NCI-H2227 treated with DMSO at 0.1 percent for 48 hours (cell line): ENCODE measurements around the gene DGKI.
A peak's percentile ranks its signal among the peaks of the same experiment; 100 is the strongest.

Experiments
- DNase-seq: peaks from one replicate; lab custom pipeline; 2025; lab: John Stamatoyannopoulos, UW

DGKI gene

DNA sequence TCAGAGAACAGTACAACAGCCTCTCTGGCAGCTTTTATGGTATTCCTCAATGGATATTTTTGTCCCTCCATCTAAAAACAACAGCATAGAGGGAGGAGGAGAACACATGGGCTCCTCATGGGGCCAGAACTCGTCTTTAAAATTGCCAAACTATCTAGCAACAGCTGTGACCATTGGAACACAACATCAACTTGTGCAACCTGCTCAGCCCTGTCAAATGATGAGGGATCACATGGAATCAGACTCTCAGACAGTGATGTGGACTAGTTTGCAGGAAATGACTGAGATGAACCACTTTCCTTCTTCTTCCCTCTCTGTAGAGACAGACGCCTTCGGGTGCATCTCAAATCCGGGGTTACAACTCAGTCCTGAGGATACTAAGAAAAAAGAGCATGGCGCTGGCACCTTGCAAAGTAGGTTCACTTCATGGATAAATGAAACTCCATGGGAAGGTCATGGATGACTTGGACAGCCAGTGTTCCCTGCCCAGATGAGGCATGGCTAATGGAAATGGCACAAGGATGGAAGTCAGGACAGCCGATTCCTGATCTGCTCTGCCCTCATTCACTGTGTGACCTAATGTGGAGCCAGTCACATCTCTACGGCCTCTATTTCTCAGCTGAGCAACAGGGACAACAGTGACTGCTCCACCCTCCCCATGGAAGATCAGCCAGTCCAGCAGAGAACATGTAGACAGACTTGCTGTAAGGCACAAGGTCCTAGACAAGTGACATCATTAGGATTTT is 24.6 kb upstream of the DGKI start:
- DNase-seq, result no peak

DNA sequence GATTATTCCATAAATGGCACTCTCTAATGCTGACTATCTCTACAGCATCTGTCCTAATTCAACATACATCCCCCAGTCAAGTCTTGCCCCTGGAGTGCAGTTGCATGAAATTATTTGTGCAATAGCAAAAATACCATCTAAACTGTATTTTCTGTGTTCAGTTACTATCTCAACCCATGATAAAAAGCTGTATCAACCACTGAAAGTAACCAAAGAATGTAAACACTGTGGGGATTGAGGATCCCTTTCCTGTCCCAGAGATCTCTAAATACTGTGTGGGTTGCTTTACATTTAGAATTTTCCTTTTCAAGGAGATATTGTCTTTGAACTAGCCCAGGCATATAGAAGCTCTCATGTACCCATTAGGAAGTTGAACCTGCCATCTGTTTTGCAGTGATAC is 23.9 kb upstream of the DGKI start:
- no peak for DNase-seq

DNA sequence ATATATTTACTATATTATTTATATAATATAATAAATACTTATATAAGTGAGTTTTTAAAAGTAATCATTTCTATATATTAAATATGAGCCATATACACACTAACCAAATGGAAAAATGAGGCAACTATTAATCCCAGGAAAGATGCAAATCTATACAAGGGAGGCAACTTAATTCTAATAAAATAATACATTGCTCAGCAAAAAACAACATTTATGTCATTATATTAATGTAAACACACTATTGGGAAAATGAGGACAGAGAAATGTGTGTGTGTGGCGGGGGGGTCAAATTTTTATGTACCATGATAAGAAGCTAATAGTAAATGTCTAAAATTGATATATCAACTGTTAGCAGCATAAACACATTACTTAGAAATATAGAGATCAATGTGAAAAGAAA is 23.3 kb upstream of the DGKI start:
- no peak for DNase-seq

DNA sequence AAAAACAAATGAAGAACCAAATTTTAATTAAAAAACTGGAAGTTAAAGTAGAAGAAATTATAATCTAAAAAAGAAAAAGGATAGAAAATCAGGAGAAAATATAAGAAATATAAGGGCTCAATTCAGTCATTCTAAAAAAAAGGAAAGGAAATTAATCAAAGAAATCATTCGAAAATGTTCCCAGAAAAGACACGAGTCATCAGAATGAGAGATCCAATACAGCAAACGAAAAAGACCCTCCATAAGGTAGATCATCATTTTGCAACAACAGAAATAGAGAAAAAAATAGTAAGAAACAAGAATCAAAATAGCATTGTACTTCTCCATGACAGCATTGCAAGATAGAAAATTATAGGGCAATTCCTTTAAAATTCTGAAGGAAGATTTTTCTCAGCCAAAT is 22.5 kb upstream of the DGKI start:
- DNase-seq, result no peak

DNA sequence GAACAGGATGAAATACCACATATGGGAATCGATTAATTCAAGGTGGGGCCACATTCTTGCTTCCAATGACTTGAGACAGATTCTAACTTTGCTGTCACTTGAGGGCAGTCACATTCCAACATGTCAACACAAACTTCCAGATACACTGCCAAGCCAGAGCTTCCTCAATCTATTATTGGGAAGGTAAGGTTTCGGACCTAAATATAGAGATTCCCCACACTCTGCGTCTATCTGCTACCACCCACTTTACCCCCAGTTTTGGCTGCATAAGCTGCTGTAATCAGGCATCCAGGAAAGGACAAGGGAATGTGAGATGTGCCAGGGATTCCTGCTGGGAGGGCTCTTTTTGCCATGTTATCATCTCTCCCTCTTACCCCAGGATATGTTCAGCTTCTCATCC is 20.5 kb upstream of the DGKI start:
- no peak for DNase-seq

DNA sequence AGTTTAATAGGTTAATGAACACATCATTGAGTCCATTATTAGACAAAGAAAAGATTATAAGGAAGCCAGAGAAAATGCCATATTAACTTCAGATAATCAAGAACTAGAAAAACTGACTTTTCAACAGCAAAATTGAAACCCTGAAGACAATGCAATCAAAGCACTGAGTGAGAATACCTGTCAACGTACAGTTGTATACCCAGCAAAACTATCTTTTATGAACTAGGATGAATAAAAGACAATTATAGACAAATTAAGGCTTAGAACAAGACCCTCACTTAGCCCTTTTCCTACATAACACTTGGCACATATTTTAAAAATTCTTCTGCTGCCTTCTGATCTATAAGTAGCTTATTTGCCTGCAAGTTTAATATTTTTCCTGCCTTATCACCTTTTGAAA is 19.0 kb upstream of the DGKI start:
- no peak for DNase-seq

DNA sequence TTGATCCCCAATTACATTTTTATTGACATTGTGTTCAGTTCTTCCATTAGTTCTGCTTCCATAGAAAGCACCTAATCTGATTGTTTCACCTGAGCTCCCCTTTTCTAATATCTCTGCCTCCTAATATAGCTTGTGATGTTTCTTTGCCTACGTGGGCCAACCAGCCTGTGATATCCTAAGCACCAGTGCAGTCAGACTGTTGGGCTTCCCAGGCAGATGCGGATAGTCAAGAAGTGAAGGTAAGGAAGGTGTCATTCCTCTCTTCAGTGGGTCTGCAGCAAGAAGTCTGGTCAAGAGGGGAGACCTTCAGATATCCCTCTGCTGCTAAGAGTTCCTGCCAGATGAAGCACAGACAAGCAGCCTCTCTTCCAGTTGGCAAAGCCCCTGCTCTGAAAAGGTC is 16.2 kb upstream of the DGKI start:
- no peak for DNase-seq

DNA sequence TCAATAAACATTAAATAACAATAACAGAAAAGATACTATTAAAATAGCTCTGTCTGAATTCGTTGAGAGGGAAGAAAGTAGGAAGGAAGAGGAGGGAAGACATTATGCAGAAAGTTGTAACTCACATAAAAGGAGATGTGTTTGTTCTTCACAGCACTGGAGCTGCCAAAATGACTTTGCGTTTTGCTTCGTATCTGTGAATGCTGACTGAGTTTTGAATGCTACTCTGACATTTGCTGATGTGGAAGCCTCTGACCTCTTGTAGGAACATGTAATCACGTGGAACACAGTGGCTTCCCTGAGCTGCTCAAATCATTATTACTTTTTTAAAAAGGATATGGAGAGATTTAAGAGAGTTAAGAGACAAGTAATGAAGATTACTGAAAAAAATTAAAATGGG is 15.6 kb upstream of the DGKI start:
- DNase-seq, result no peak

DNA sequence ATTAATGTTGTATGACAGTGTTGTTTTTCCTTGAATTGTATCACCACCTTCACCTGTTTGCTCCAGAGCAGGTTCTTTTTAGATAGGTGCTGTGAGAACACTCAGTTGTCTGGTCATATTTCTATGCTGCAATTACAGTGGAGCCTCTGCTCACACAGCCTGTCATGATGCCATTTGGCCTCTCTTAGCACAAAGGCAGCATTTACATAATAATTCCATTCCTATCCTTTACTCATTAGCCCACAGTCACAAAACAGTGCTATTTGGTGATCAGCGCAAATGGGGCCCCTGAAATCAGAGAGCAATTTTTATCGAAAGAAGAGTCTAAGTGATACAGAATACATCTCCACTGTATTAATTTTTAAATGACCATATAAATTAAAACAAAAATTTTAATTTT is 13.8 kb upstream of the DGKI start:
- DNase-seq, result no peak

DNA sequence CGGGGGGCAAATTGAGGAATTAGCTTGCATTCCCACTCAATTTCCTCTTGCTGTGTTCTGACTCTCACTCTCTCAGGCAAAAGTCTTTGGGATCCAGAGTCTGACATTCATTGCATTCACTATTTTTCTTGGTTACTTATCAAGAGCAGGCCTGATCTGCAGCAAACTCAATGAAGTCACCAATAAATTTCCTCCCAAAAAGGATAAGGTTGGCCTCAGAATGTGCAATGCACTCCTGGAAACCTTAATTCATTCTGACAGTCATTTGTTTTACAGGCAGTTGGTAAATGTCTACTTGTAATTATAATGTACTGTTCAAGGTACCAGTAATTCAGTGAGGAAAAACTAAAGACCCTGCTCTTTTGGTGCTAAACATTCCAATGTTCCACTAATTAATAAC is 6.3 kb upstream of the DGKI start:
- no peak for DNase-seq

DNA sequence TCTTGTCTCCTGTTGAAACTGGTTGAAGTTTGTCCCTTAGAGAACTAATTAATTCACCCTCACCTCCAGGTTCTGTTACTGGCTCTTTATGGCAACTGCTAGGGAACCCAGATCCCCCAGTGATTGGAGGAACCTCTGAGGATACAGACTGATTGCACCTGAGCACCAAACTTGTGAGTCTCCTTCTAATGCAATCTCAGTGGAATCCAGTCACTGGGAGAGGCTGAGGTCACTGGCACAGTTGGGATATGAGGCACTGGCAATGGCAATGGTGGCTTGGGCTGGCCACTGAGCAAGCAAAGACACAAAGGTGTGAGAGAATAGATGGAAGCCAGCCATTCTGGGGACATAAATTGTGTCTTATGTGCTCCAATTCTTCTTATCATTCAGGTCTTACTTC is 5.3 kb upstream of the DGKI start:
- no peak for DNase-seq

DNA sequence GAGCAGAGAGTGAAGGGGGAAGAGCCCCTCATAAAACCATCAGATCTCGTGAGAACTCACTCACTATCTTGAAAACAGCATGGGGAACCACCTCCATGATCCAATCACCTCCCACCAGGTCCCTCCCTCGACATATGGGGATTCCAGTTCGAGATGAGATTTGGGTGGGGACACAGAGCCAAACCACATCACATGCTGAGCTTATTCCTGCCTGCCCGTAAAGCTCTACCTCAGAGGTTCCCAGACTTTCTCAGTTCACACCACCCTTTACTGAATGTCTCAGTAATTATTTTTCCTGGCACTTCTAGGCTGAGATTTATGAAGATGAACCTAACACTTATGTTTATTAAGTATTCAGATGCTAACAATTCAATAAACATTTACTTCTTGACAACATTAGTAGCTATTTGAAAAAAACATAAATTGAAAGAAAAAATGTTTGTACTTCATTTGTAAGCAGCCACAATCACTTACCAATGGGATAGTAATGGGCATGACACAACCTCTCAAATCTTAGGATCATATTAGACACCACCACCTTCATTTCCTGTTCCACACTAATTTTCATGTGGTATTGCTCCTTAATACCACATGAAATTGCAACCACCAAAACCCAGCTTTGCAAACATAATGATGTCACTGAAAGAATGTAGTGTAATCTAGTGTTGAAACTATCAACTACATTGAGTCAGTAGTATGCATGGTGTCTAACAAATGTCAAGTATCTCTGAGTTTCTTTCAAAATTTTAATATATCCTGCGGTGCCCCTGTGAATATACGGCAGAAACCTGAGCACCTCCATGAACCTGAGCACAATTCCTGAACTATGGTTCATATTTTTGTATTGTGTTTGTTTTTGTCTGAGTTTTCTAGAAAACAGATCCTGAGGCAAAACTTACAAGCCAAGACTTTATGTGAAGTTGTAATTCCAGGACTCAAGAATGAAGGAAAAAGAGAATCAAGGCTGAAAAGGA is 4.5 kb upstream of the DGKI start:
- DNase-seq, result no peak

DNA sequence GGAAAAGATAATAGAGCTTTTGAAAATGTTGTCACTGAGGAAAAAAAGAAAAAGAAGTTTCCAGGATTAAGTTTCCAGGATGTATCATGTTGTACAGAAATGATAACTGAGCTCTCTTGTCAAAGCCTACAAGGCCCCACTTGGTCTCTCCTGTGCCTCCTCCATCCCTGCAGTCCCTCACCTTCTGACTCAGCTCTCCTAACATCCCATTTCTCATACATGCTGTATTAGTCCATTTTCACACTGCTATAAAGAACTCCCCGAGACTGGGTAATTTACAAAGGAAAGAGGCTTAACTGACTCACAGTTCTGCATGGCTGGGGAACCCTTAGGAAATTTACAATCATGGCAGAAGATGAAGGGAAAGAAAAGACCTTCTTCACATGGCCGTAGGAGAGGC is 3.8 kb upstream of the DGKI start:
- no peak for DNase-seq

DNA sequence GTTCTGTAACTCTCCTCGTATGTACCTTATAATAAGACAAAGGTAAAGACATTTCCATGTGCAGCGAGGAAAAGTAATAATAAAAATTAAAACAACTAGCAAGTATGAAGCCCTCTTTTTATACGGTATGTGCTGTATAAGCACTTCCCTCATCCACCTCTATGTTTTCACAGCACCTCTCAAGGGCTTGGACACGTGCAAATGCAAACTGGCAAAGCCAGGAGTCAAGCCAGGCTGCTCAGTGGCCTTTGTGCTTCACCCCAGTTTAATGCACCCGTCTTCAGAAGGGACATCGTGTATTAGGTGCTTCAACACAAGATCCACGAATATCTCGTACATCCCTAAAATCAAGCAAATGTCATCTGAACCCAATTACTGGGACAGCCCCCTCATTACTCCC is 1.3 kb upstream of the DGKI start:
- DNase-seq, result no peak

DNA sequence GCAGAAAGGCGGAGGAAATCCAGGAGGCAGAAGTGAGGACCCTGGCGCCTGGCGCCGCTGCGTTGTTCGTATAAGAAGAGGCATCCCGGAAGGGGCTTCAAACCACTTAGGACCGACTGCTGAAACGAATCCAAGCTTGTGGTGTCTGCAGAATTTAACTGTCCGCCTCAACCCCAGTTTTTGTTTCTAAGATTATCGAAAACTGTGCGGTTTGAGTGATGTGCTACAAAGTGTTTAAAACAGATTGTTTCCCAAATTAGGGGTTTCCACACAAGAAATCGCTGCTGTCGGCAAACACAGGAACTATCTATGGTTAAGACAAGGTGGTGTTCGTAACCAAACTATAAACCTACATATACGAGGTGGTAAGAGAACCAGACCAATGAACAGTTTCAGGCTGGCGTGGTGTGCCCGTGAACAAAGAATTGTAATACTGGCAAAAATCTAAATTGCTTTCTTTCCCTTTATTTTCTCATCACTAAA is 835 bp upstream of the DGKI start:
- DNase-seq, result peak; percentile 71

DNA sequence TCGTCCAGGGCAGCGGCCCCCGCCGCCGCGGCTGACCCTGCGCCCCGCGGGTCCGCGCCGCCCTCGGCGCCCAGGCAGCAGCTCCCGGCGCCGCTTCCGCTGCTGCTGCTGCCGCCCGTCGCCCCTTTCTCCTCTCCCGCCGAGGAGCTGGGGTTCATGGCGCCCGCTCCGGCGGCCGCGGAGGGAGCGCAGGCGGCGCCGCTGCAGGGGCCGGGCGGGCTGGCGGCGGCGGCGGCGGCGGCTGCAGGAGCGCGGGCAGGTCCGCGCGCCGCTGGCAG is 286 bp downstream of the DGKI start:
- DNase-seq, result no peak

DNA sequence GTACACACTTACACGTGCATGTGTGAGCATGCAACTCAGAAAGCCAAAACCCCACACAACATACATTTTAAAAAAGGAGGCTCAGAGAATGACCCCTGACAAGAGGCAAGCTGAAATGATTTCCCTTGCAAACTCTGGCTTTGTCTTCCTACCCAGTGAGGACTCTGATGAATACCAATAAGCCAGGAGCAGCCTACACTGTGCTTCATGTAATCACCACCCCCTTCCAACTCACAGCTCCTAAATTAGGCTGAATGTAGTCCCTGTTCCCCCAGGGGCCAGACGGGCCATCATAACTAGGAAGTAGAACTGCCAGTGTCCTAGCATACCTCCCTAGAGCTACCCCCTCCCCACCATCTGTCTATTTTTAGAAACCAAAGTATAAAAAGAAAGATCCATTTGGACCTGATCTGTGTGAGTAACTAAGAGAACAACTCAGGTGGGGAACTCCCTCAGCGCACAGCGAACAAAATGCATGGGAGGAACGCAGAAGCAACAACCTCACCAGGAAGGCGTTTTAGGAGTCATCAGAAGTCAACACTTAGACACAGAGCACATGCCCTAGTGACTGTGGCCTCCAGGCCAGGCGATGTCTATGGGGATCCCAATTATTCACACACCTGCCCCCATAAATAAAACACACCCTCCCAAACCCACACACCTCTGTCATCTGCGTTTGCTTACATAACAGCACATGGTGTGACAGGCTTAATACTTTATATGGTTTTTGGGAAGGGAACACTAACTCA is 1.9 kb downstream of the DGKI start:
- no peak for DNase-seq

DNA sequence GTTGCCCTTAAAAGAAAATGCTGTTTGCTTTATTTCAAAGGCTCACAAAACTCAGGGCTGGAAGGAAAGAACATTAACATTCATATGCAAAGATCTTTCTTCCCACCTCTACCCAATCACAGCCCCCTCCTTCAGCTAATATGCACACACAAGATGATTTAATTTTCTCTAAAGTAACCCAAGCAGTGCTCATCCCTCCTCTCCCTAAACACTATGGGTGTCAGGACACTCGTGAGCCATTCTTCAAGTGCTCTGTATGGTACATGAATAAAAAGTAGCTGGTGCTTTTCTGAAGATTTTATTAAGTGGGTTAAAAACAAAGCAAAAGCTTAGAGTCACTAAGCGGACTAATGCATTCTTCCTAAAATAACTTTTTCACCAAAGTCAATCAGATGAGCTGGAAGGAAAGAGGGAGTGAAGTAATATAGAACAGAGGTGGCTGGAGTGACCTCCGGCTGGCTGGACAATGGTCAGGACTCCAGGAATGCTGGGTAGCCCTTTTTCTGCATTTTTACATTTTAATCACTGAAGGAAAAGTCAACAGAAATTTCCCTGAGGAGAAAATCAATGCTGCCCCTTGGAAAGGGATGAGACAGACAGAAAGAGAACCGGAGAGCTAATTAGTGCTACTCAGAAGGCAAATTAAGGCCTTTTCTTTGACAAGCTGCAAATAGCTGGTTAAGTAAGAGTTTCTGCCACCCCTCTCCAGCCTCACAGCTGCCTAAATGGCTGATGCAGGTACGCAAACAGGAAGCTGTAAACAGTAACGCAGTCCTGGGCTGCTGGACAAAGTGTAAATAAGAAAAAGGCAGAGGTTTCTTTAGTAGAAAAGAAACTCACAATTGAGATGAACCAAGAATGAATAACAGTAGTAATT is 6.6 kb downstream of the DGKI start:
- no peak for DNase-seq

DNA sequence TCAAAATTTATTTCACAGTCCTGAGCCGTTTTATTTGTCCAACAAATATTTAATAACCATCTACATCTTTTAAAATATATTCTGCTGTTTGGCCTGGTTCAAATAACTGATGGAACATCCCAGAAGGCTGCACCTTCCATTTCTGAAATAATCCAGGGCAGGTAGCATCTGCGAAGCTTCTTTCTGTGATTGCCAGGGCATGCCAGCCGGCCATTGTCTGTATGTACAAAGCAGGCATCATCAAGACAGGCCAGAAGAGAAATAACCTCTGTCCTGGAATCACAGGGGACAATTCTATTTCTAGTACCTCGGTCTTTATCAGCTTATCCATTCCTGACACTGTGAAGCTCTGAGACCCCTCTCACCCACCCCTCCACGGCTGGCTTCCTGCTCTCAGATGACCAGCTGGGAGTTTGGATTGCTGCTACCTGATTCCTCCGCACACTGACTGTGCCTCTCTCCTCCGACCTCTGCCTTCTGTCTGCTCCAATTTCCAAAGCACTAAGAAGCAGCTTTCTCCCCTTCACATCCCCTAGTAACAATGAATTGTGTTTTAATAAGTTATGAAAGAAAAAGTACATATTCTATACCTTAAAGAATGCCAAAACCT is 8.0 kb downstream of the DGKI start:
- DNase-seq, result no peak

DNA sequence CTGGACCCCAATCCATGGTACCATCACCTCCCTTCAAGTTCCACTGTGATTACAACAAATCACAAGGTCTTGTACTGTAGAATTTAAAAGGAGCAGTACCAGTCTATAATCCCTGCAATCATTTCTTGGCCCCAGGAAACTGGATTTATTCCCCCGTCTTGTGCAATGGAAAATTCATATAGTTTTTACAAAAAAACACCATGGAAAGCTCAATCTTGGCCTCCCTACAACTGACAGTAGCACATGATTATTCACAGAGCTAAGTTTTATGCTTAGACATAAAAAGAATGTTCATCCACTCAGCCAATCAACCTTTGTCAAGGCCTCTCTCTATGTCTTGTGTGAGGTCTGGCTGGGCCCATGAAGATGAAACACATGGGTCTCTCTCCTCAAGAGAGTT is 10.2 kb downstream of the DGKI start:
- DNase-seq, result no peak

DNA sequence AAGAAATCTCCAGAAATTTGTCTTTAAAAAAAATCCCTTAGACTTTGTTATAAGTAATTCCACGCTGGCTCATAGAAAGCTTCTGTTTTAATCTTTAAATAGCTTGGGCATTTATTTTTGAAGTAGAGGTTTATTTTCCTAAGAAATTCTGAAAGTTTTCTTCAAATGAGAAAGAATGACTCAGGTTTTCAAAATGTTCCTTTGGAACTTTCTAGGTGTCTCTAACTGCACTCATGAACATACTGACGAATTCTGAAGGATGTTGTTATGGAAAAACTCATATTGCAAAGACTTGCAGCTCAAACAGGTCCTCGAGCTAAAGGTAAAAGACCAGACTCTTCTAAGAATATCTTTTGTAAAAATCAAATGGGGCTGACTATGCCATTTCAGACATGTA is 10.7 kb downstream of the DGKI start:
- DNase-seq, result no peak
